HUES48 (cell line): ENCODE measurements around the gene PPP1R16B.

Source experiments
- H3K27ac ChIP-seq: one replicate; pipeline ENCODE4 v1.7.0; 2013; ENCODE audit warnings: low read depth, low read length, inconsistent platforms
- H3K27me3 ChIP-seq: 2 replicates; pipeline ENCODE4 v1.6.1; 2013; ENCODE audit warnings: mild to moderate bottlenecking, low read length; ENCODE audit not compliant: control insufficient read depth, insufficient read depth
- H3K36me3 ChIP-seq: 2 replicates; pipeline ENCODE4 v1.6.1; 2013; ENCODE audit warnings: low read length; ENCODE audit not compliant: control insufficient read depth, insufficient read depth
- H3K4me1 ChIP-seq: 2 replicates; pipeline ENCODE4 v1.6.1; 2013; ENCODE audit warnings: mild to moderate bottlenecking, low read length; ENCODE audit not compliant: control insufficient read depth, insufficient read depth
- H3K4me3 ChIP-seq: 2 replicates; pipeline ENCODE4 v1.5.1; 2013; ENCODE audit warnings: mild to moderate bottlenecking, low read depth, low read length
- H3K9ac ChIP-seq: 2 replicates; pipeline ENCODE4 v1.6.1; 2013; ENCODE audit warnings: mild to moderate bottlenecking, low read depth, low read length, moderate library complexity
- H3K9me3 ChIP-seq: 2 replicates; pipeline ENCODE4 v1.6.1; 2013; ENCODE audit warnings: low read length; ENCODE audit not compliant: control insufficient read depth, insufficient read depth

Gene PPP1R16B

DNA sequence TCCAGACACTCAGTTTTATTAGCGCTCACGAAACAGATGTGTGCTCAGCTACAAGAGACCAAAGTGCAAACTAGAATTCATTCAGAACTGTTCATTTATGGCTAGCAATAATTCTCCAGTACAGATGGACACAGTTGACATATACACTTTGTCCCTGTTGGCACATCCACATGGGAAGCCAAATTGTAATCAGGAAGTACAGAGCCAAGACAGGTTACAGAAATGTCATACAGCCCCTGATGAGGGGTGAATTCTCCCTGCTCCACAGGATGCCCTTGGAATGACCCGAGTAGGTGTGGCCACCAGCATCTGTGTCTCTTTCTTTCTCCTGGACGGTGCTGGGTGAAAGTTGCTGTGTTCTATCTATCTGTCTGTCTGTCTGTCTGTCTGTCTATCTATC, 164.2 kb downstream of the PPP1R16B start:
- no peaks in the 10 kb centered on the region for H3K4me1 ChIP-seq
- H3K27ac ChIP-seq, result no peak overlapping the region
- no peaks in the 10 kb centered on the region for H3K27me3 ChIP-seq
- peaks cover 59% of the 10 kb centered on the region for H3K36me3 ChIP-seq
- no peak overlapping the region for H3K4me3 ChIP-seq
- H3K9ac ChIP-seq, result no peak overlapping the region
- H3K9me3 ChIP-seq, result no peaks in the 10 kb centered on the region

DNA sequence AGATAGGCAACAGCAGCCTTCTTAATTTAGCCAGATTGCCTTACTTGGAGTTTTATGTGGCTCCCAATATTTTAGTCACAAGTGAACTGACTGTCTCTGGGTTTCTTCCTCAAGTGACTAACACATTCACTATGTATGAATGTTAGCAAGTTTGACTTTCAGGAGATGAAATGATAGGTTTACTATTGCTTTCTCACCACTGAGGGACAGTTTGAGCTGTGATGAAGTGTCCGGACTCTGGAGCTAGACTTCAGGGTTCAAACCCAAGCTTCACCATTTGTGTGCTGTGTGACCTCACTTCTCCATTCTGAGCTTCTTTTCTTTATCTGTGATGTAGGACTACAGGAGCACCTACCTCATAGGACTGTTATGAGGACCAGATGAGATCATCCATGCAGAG, 164.8 kb downstream of the PPP1R16B start:
- Histone ChIP-seq H3K36me3 (peaks cover 59% of the 10 kb centered on the region), H3K4me1 (no peaks in the 10 kb centered on the region), H3K9ac (no peak overlapping the region), H3K4me3 (no peak overlapping the region), H3K27me3 (no peaks in the 10 kb centered on the region), H3K9me3 (no peaks in the 10 kb centered on the region), H3K27ac (no peak overlapping the region)
